ENCODE measurements around the gene HNRNPLL.

HNRNPLL gene

GRCh38 chr2:38552259-38552658, 50.5 kb downstream of the HNRNPLL start:
- Histone ChIP-seq H4K20me1 (ENCODE audit: insufficient read depth) (no peaks in the 10 kb centered on the region), H3K36me3 (ENCODE audit: insufficient read depth) (no peaks in the 10 kb centered on the region), H3K27ac (no peak overlapping the region), H2AFZ (ENCODE audit: low read depth) (no peak overlapping the region), H3K9ac (no peak overlapping the region), H3K4me1 (ENCODE audit: low read depth, poor library complexity, severe bottlenecking) (peaks cover 8% of the 10 kb centered on the region), H3K4me2 (no peak overlapping the region), H3K27me3 (ENCODE audit: insufficient read depth, low read depth) (no peaks in the 10 kb centered on the region), H3K79me2 (ENCODE audit: insufficient read depth, low read depth) (no peaks in the 10 kb centered on the region), H3K4me3 (IDR thresholded peaks at IDR 0.05; ENCODE audit: insufficient read depth, low read depth, low read length) (no peak overlapping the region)
- TF ChIP-seq, protein P1, sequence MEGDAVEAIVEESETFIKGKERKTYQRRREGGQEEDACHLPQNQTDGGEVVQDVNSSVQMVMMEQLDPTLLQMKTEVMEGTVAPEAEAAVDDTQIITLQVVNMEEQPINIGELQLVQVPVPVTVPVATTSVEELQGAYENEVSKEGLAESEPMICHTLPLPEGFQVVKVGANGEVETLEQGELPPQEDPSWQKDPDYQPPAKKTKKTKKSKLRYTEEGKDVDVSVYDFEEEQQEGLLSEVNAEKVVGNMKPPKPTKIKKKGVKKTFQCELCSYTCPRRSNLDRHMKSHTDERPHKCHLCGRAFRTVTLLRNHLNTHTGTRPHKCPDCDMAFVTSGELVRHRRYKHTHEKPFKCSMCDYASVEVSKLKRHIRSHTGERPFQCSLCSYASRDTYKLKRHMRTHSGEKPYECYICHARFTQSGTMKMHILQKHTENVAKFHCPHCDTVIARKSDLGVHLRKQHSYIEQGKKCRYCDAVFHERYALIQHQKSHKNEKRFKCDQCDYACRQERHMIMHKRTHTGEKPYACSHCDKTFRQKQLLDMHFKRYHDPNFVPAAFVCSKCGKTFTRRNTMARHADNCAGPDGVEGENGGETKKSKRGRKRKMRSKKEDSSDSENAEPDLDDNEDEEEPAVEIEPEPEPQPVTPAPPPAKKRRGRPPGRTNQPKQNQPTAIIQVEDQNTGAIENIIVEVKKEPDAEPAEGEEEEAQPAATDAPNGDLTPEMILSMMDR (conservative IDR thresholded peaks at IDR 0.05; ENCODE audit: low read depth, low read length), result no peak

GRCh38 chr2:38551746-38552145, 51.0 kb downstream of the HNRNPLL start:
- Histone ChIP-seq H3K4me2 (no peak overlapping the region), H3K4me1 (ENCODE audit: low read depth, poor library complexity, severe bottlenecking) (peaks cover 7% of the 10 kb centered on the region), H3K79me2 (ENCODE audit: insufficient read depth, low read depth) (no peaks in the 10 kb centered on the region), H3K36me3 (ENCODE audit: insufficient read depth) (no peaks in the 10 kb centered on the region), H3K9ac (no peak overlapping the region), H4K20me1 (ENCODE audit: insufficient read depth) (no peaks in the 10 kb centered on the region), H3K4me3 (IDR thresholded peaks at IDR 0.05; ENCODE audit: insufficient read depth, low read depth, low read length) (no peak overlapping the region), H3K27me3 (ENCODE audit: insufficient read depth, low read depth) (no peaks in the 10 kb centered on the region), H3K27ac (no peak overlapping the region), H2AFZ (ENCODE audit: low read depth) (no peak overlapping the region)
- TF ChIP-seq, protein P1 (conservative IDR thresholded peaks at IDR 0.05; ENCODE audit: low read depth, low read length), result no peak

DNA sequence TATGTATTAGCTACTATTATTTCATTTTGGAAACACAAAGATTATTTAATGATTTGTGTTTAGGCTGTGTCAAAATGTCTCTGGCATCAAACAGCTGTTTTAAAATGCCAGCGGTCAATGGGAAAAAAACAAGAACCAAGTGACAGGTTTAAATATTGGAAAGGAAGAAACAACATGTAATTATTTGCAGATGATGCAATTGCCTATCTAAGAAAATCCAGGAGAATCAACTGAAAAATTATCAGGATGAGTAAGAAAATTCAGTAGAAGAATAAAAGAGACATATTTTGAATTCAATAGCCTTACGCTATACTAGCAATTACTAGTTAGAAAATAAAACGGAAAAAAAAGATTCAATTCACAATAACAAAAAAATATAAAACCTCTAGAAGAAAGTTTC, 51.6 kb downstream of the HNRNPLL start:
- Histone ChIP-seq H3K27me3 (ENCODE audit: insufficient read depth, low read depth) (no peaks in the 10 kb centered on the region), H3K9ac (no peak overlapping the region), H3K4me3 (IDR thresholded peaks at IDR 0.05; ENCODE audit: insufficient read depth, low read depth, low read length) (no peak overlapping the region), H4K20me1 (ENCODE audit: insufficient read depth) (no peaks in the 10 kb centered on the region), H3K27ac (no peak overlapping the region), H3K79me2 (ENCODE audit: insufficient read depth, low read depth) (no peaks in the 10 kb centered on the region), H3K36me3 (ENCODE audit: insufficient read depth) (no peaks in the 10 kb centered on the region), H2AFZ (ENCODE audit: low read depth) (no peak overlapping the region), H3K4me2 (no peak overlapping the region), H3K4me1 (ENCODE audit: low read depth, poor library complexity, severe bottlenecking) (peaks cover under 1% of the 10 kb centered on the region)
- TF ChIP-seq, protein P1 (conservative IDR thresholded peaks at IDR 0.05; ENCODE audit: low read depth, low read length), result no peak

- Histone ChIP-seq H3K4me3 (IDR thresholded peaks at IDR 0.05; ENCODE audit: insufficient read depth, low read depth, low read length) (no peak overlapping the region), H2AFZ (ENCODE audit: low read depth) (no peak overlapping the region), H3K36me3 (ENCODE audit: insufficient read depth) (no peaks in the 10 kb centered on the region), H3K4me2 (no peak overlapping the region), H3K4me1 (ENCODE audit: low read depth, poor library complexity, severe bottlenecking) (no peaks in the 10 kb centered on the region), H3K9ac (no peak overlapping the region), H3K27me3 (ENCODE audit: insufficient read depth, low read depth) (no peaks in the 10 kb centered on the region), H3K27ac (no peak overlapping the region), H4K20me1 (ENCODE audit: insufficient read depth) (no peaks in the 10 kb centered on the region), H3K79me2 (ENCODE audit: insufficient read depth, low read depth) (no peaks in the 10 kb centered on the region)
- TF ChIP-seq, protein P1 (conservative IDR thresholded peaks at IDR 0.05; ENCODE audit: low read depth, low read length), result no peak
These were observed 52.9 kb downstream of the HNRNPLL start for GRCh38 chr2:38549851-38550250.

All from KMS-11 (cell line).